DND-41 (cell line): ENCODE data around the gene ALS2.

Experiments
- ATAC-seq: fragments of 200-7000 bp; cut with Tn5 transposase; 3 replicates; pipeline ENCODE4 v1.9.1; 2021; ENCODE audit warnings: low read depth; ENCODE audit not compliant: insufficient read depth
- DNase-seq: peaks from one replicate; pipeline ENCODE4 v3.0.0-alpha.2; 2020
- H2AFZ ChIP-seq: 2 replicates; pipeline ENCODE4 v1.6.0; 2012; ENCODE audit warnings: low read depth, low read length
- H3K27ac ChIP-seq: 2 replicates; pipeline ENCODE4 v1.5.1; 2012; ENCODE audit warnings: low read length, inconsistent platforms
- H3K27me3 ChIP-seq: fragments of 200-600 bp; sonication (generic); 2 replicates; pipeline ENCODE4 v1.6.0; 2012; ENCODE audit warnings: low read length, mild to moderate bottlenecking, inconsistent platforms; ENCODE audit not compliant: insufficient read depth, poor library complexity
- H3K36me3 ChIP-seq: 2 replicates; pipeline ENCODE4 v1.5.1; 2012; ENCODE audit warnings: low read length, inconsistent platforms; ENCODE audit not compliant: insufficient read depth
- H3K4me1 ChIP-seq: 2 replicates; pipeline ENCODE4 v1.5.1; 2012; ENCODE audit warnings: mild to moderate bottlenecking, low read length; ENCODE audit not compliant: insufficient read depth
- H3K4me2 ChIP-seq: 2 replicates; pipeline ENCODE4 v1.6.0; 2012; ENCODE audit warnings: mild to moderate bottlenecking, moderate library complexity, low read length, inconsistent platforms; ENCODE audit not compliant: insufficient read depth
- H3K4me3 ChIP-seq, 2 experiments: fragments of 200-600 bp in 1 of 2; shearing (Covaris generic) in 1 of 2; 2 replicates each; pipeline ENCODE4 v1.5.1; 2012 to 2016; ENCODE audit warnings: inconsistent platforms in 2 of 2, low read length in 2 of 2, mild to moderate bottlenecking in 2 of 2, low read depth in 1 of 2, moderate library complexity in 1 of 2
- H3K79me2 ChIP-seq: 2 replicates; pipeline ENCODE4 v1.6.0; 2012; ENCODE audit warnings: low read length, inconsistent platforms; ENCODE audit not compliant: insufficient read depth
- H3K9ac ChIP-seq: 2 replicates; pipeline ENCODE4 v1.6.0; 2012; ENCODE audit warnings: low read depth, mild to moderate bottlenecking, inconsistent platforms, low read length, moderate library complexity
- H3K9me3 ChIP-seq: 2 replicates; pipeline ENCODE4 v1.5.1; 2012; ENCODE audit warnings: low read length, moderate library complexity, mild to moderate bottlenecking, inconsistent platforms; ENCODE audit not compliant: insufficient read depth, severe bottlenecking
- H4K20me1 ChIP-seq: 2 replicates; pipeline ENCODE4 v1.6.0; 2012; ENCODE audit warnings: low read length; ENCODE audit not compliant: insufficient read depth
- CTCF ChIP-seq: IDR thresholded peaks from 2 replicates; pipeline ENCODE4 v1.5.1; 2012; ENCODE audit warnings: borderline replicate concordance, low read length, moderate library complexity, mild to moderate bottlenecking; ENCODE audit not compliant: poor library complexity, severe bottlenecking; ENCODE audit errors: extremely low read depth
- EZH2 ChIP-seq: IDR thresholded peaks from 3 replicates; pipeline ENCODE4 v1.6.1; 2012; ENCODE audit warnings: borderline replicate concordance, low read depth, mild to moderate bottlenecking, moderate library complexity, low read length, inconsistent platforms; ENCODE audit not compliant: severe bottlenecking

The ALS2 gene

GRCh38 chr2:201780674-201781493, at the start of gene ALS2:
TSS of gene ALS2 (minus strand) at chr2:201780933. CDS start at chr2:201768885, 12,048 bp downstream.
- H3K79me2 ChIP-seq, result peaks cover 11% of the 10 kb centered on the region
- TF ChIP-seq CTCF, result no peak
- no peak for TF ChIP-seq EZH2
- DNase-seq, result peak; percentile 90
- no peaks in the 10 kb centered on the region for H4K20me1 ChIP-seq
- peak within 1 kb of the TSS; percentile 77 for H3K27ac ChIP-seq
- H3K9ac ChIP-seq, result peak within 1 kb of the TSS; percentile 73
- H3K9me3 ChIP-seq, result no peaks in the 10 kb centered on the region
- no peaks in the 10 kb centered on the region for H3K36me3 ChIP-seq
- peaks cover 26% of the 10 kb centered on the region for H3K4me1 ChIP-seq
- ATAC-seq, result peak; percentile 93
- H3K4me2 ChIP-seq, result peak within 1 kb of the TSS; percentile 100
- peak within 1 kb of the TSS; percentile 86 for H2AFZ ChIP-seq
- H3K4me3 ChIP-seq, result peak within 1 kb of the TSS; percentile 41 to 70
- no peaks in the 10 kb centered on the region for H3K27me3 ChIP-seq

GRCh38 chr2:201828220-201828619, 47.5 kb upstream of the ALS2 start:
- H3K27me3 ChIP-seq, result peaks cover 21% of the 10 kb centered on the region
- H3K4me1 ChIP-seq, result no peaks in the 10 kb centered on the region
- no peak overlapping the region for H2AFZ ChIP-seq
- H3K4me2 ChIP-seq, result no peak overlapping the region
- no peak overlapping the region for H3K27ac ChIP-seq
- H3K9me3 ChIP-seq, result no peaks in the 10 kb centered on the region
- DNase-seq (no peak), ATAC-seq (no peak)
- no peaks in the 10 kb centered on the region for H3K36me3 ChIP-seq
- no peaks in the 10 kb centered on the region for H3K79me2 ChIP-seq
- no peak overlapping the region for H3K4me3 ChIP-seq
- TF ChIP-seq EZH2 (no peak), CTCF (no peak)
- no peaks in the 10 kb centered on the region for H4K20me1 ChIP-seq
- no peak overlapping the region for H3K9ac ChIP-seq

GRCh38 chr2:201827621-201828020, 46.9 kb upstream of the ALS2 start:
- Histone ChIP-seq H2AFZ (no peak overlapping the region), H3K79me2 (no peaks in the 10 kb centered on the region), H3K4me1 (no peaks in the 10 kb centered on the region), H3K4me3 (no peak overlapping the region), H3K9me3 (no peaks in the 10 kb centered on the region), H3K36me3 (no peaks in the 10 kb centered on the region), H3K4me2 (no peak overlapping the region), H3K27me3 (peaks cover 21% of the 10 kb centered on the region), H3K27ac (no peak overlapping the region), H3K9ac (no peak overlapping the region), H4K20me1 (no peaks in the 10 kb centered on the region)
- ATAC-seq (no peak), DNase-seq (no peak)
- no peak for TF ChIP-seq CTCF
- no peak for TF ChIP-seq EZH2
